Islet precursor cell (in vitro differentiated cells): Measurements from ENCODE around the gene KCNMA1.

Experiments used
- DNase-seq: peaks from one replicate; pipeline ENCODE4 v3.0.0-alpha.2; 2018

Gene KCNMA1

GRCh38 chr10:77226853-77227565, 410.6 kb downstream of the KCNMA1 start:
- no peak for DNase-seq

- DNase-seq, result no peak
These were observed 411.2 kb downstream of the KCNMA1 start for GRCh38 chr10:77226452-77226851.

- DNase-seq, result no peak
These were observed 411.6 kb downstream of the KCNMA1 start for GRCh38 chr10:77226020-77226419.

- no peak for DNase-seq
These were observed 413.8 kb downstream of the KCNMA1 start for GRCh38 chr10:77223526-77224460.

- no peak for DNase-seq
These were observed 417.5 kb downstream of the KCNMA1 start for GRCh38 chr10:77220150-77220549.

GRCh38 chr10:77219046-77219445, 418.6 kb downstream of the KCNMA1 start:
- no peak for DNase-seq

- no peak for DNase-seq
These were observed 422.8 kb downstream of the KCNMA1 start for GRCh38 chr10:77214799-77215198.

- no peak for DNase-seq
These were observed 425.0 kb downstream of the KCNMA1 start for GRCh38 chr10:77212632-77213031.

- DNase-seq, result no peak
These were observed 427.0 kb downstream of the KCNMA1 start for GRCh38 chr10:77210645-77211044.

GRCh38 chr10:77208684-77209256, 428.8 kb downstream of the KCNMA1 start:
- DNase-seq, result no peak

- no peak for DNase-seq
These were observed 429.8 kb downstream of the KCNMA1 start for GRCh38 chr10:77207828-77208185.

GRCh38 chr10:77207182-77207827, 430.3 kb downstream of the KCNMA1 start:
- peak; percentile 67 for DNase-seq

GRCh38 chr10:77205135-77205534, 432.5 kb downstream of the KCNMA1 start:
- DNase-seq, result no peak

GRCh38 chr10:77204171-77204570, 433.4 kb downstream of the KCNMA1 start:
- DNase-seq, result no peak

GRCh38 chr10:77202857-77203256, 434.8 kb downstream of the KCNMA1 start:
- no peak for DNase-seq

GRCh38 chr10:77201135-77202106, 436.2 kb downstream of the KCNMA1 start:
- peak; percentile 88 for DNase-seq

GRCh38 chr10:77197544-77197943, 440.1 kb downstream of the KCNMA1 start:
- peak; percentile 93 for DNase-seq

GRCh38 chr10:77196614-77197013, 441.0 kb downstream of the KCNMA1 start:
- DNase-seq, result no peak

- peak; percentile 90 for DNase-seq
These were observed 442.5 kb downstream of the KCNMA1 start for GRCh38 chr10:77195101-77195500.

GRCh38 chr10:77193001-77193400, 444.6 kb downstream of the KCNMA1 start:
- no peak for DNase-seq

- DNase-seq, result no peak
These were observed 445.2 kb downstream of the KCNMA1 start for GRCh38 chr10:77192402-77192801.
